Activated naive CD4-positive, alpha-beta T cell treated with anti-CD3 and anti-CD28 coated beads, Interleukin-2, amount 10 ng/mL, durations not matched to agents 7 days and 5 days (primary cell): ENCODE results near the gene MRPL55.

Experiments
- CTCF ChIA-PET: fragments of 350-600 bp; sonication (Branson Sonifier 250); formaldehyde crosslinking; loops from one replicate; lab custom pipeline; 2021; ENCODE audit warnings: antibody characterized with exemption; lab: Charles Lee
- DNase-seq: peaks from one replicate; pipeline ENCODE4 v3.0.0-alpha.2; 2020
- H3K27ac Mint-ChIP-seq: one replicate; pipeline ENCODE4 v1.8.0; 2021; ENCODE audit warnings: mild to moderate bottlenecking, moderate library complexity, mixed read lengths
- H3K27me3 Mint-ChIP-seq: one replicate; pipeline ENCODE4 v1.8.0; 2021; ENCODE audit warnings: mild to moderate bottlenecking, mixed read lengths
- H3K36me3 Mint-ChIP-seq: one replicate; pipeline ENCODE4 v1.8.0; 2021; ENCODE audit warnings: mixed read lengths
- H3K4me1 Mint-ChIP-seq: one replicate; pipeline ENCODE4 v1.8.0; 2021; ENCODE audit warnings: mixed read lengths
- H3K4me3 Mint-ChIP-seq: one replicate; pipeline ENCODE4 v1.8.0; 2021; ENCODE audit warnings: mild to moderate bottlenecking, moderate library complexity, mixed read lengths
- H3K9me3 Mint-ChIP-seq: one replicate; pipeline ENCODE4 v1.8.0; 2021; ENCODE audit warnings: mixed read lengths

The MRPL55 gene

DNA sequence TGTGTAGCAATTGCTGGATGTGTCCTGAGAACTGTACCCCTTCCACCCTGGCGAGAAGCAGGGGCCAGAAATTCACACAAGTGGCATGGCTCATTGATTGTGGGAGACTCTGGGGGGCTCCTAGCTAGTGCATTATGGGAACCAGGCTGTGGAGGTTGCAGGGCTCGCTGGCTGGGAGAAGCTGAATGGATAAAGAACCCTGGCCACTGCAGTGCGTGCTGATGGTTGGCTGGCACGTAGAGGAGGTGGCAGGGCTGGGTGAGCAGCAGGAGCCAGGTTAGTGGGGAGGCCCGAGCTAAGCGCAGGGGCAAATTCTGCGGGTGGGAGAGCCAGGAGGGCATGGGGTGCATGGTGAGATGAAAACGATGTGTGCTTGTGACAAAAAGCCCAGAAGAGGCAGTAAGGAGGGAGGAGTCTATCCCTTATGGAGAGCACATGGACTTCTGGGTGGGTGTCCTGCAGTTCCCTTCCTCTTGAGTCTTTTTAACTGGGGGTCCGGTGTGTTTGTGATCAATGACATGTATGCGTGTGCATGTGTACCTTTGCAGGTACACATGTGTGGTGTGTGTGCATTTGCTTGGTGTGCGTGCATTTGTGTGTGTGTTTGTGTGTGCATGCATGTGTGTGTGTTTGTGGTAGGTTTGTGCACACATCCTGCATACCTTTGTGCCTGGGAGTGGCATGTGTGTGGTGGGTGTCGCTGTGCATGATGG lies 34.5 kb upstream of the MRPL55 start:
- peak overlapping the region; percentile 98 for H3K4me3 Mint-ChIP-seq
- no peak for DNase-seq

DNA sequence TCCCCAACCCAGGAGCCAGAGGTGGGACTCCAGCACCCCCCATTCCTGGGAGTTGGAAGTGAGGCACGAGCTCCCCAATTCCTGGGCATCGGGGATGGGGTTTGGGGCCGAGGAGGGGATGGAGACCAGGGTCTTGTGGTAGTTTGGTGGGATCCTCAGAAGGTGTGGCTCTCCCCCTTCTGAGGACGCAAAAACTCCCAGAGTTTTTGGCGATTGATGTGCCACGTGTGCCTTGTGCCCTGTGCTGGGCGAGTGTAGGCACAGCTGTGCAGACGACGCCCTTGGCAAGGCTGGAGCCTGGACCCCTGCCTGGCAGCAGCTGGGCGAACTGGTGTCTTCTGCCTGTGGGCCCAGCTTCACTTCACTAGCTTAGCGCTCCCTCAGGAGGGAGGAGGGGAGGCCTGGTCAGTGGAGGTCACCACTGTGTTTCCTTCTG lies 33.6 kb upstream of the MRPL55 start:
- Mint-ChIP-seq H3K9me3 (no peaks in the 10 kb centered on the region), H3K27ac (peak overlapping the region; percentile 98), H3K36me3 (peaks cover 29% of the 10 kb centered on the region), H3K27me3 (peaks cover 5% of the 10 kb centered on the region), H3K4me3 (peak overlapping the region; percentile 98), H3K4me1 (peaks cover 40% of the 10 kb centered on the region)
- CTCF ChIA-PET: interaction anchor here (1.1 kb wide), 1 partner anchor 23 kb away, joined by 3 read pairs; the partner anchor contains the start of gene IBA57
- no peak for DNase-seq

More for the DNA sequence above, 34.5 kb upstream of the MRPL55 start:
- no peaks in the 10 kb centered on the region for H3K9me3 Mint-ChIP-seq
- H3K36me3 Mint-ChIP-seq: peaks cover 28% of the 10 kb centered on the region
- H3K27me3 Mint-ChIP-seq: peaks cover 4% of the 10 kb centered on the region
- CTCF ChIA-PET: interaction anchor here (1.1 kb wide), 1 partner anchor 22 kb away, joined by 4 read pairs; the partner anchor contains the start of gene IBA57
- H3K27ac Mint-ChIP-seq: peak overlapping the region; percentile 98
- H3K4me1 Mint-ChIP-seq: peaks cover 40% of the 10 kb centered on the region

DNA sequence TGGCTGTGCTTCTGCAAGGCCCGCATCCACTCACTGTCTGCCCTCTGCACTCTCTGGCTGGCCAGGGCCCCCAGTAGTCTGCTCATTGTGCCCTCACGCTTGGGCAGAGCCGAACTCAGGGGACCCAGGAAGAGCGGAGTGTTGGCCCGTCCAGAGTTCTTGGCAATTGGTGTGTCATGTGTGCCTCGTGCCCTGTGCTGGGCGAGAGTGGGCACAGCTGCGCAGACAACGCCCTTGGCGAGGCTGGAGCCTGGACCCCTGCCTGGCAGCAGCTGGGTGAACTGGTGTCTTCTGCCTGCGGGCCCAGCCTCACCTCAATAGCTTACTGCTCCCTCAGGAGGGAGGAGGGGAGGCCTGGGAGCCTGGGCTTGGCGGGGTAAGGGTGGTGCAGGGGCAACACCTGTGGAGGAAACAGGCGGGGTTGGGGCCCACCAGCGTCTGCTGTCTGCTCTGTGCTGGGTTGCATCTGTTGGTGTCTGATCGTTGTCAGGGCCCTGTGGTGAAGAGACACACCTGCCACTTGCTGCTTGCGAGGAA lies 33.1 kb upstream of the MRPL55 start:
- Mint-ChIP-seq H3K27ac (peak overlapping the region; percentile 98), H3K4me3 (peak overlapping the region; percentile 98), H3K4me1 (peaks cover 40% of the 10 kb centered on the region), H3K27me3 (peaks cover 9% of the 10 kb centered on the region), H3K36me3 (peaks cover 29% of the 10 kb centered on the region), H3K9me3 (no peaks in the 10 kb centered on the region)
- DNase-seq: no peak
- CTCF ChIA-PET: interaction anchor here (1.1 kb wide), 1 partner anchor 23 kb away, joined by 3 read pairs; the partner anchor contains the start of gene IBA57

DNA sequence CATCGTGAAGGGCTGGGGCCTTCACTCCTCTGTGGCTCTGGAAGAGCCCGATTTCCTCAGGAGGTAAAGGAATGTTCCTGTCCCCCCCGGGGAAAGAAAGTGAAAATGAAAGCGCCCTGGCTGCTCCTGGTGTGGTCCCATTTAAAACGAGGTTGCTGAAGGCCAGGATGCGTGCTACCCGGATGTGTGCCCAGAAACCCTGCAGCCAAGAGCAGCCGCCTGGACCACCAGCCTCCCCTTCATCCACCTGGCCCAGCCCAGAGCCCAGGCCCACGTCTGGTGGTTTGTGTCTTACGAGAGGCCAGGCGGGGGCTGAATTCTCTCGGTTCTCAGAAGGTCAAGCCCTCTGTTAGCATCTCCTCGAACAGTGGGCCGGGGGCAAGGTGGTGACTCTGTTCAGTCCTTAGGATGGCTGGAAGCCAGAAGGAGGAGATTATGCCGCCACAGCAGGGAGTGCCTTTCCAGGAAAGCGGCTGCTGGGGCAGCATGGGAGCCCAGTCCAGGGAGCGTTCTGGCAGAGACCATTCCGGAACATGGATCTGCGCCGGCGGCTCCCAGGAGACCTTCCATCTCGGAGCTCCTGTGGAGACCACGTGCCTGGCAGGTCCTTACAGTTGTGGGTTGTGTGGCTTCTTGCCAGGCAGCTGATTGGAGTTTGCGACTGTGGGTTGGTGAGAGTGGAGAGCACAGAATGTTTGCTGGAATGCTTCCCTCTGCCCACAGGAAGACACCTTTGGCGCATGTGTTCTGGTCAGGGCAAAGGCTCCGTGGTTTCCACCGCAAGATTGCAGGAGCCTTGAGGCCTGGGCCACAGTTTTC lies 32.3 kb upstream of the MRPL55 start:
- CTCF ChIA-PET: interaction anchor here (1.1 kb wide), 1 partner anchor 24 kb away, joined by 3 read pairs; the partner anchor contains the start of gene IBA57
- H3K27me3 Mint-ChIP-seq: peaks cover 9% of the 10 kb centered on the region
- no peaks in the 10 kb centered on the region for H3K9me3 Mint-ChIP-seq
- DNase-seq: peak; percentile 71
- H3K4me3 Mint-ChIP-seq: peak overlapping the region; percentile 98
- H3K4me1 Mint-ChIP-seq: peaks cover 40% of the 10 kb centered on the region
- peaks cover 29% of the 10 kb centered on the region for H3K36me3 Mint-ChIP-seq
- H3K27ac Mint-ChIP-seq: peak overlapping the region; percentile 98

DNA sequence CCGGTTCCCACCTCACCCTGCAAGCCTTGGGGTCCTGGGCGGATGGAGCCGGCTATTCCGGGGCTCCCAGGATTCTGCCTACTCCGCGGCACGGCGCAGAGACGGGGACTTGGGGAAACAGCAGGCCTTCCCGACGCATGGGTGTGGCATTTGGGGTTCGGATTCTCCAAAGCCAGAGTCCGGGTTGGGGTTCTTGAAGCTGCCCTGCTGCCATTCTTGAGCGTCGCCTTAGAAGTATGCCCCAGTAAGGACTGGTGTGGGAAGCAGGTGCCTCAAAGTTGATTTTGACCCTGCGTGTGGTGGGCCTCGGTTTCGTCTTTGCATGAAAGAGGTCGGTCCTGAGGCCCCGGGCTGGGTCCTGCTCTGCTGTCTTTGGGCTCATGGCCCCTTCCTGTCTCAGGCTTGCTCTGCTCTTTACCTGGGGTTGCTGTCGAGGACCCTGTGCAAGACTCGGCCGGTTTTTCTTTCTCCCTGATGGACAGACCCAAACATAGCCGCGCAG lies 31.7 kb upstream of the MRPL55 start:
- H3K36me3 Mint-ChIP-seq: peaks cover 28% of the 10 kb centered on the region
- H3K27me3 Mint-ChIP-seq: peaks cover 14% of the 10 kb centered on the region
- no peak for DNase-seq
- H3K4me3 Mint-ChIP-seq: peak overlapping the region; percentile 98
- CTCF ChIA-PET: interaction anchor here (0.7 to 0.9 kb wide), 3 partner anchors 12 to 28 kb away, joined by 3 read pairs; no protein-coding TSS in a partner anchor
- H3K9me3 Mint-ChIP-seq: no peaks in the 10 kb centered on the region
- peaks cover 40% of the 10 kb centered on the region for H3K4me1 Mint-ChIP-seq
- peak overlapping the region; percentile 98 for H3K27ac Mint-ChIP-seq

DNA sequence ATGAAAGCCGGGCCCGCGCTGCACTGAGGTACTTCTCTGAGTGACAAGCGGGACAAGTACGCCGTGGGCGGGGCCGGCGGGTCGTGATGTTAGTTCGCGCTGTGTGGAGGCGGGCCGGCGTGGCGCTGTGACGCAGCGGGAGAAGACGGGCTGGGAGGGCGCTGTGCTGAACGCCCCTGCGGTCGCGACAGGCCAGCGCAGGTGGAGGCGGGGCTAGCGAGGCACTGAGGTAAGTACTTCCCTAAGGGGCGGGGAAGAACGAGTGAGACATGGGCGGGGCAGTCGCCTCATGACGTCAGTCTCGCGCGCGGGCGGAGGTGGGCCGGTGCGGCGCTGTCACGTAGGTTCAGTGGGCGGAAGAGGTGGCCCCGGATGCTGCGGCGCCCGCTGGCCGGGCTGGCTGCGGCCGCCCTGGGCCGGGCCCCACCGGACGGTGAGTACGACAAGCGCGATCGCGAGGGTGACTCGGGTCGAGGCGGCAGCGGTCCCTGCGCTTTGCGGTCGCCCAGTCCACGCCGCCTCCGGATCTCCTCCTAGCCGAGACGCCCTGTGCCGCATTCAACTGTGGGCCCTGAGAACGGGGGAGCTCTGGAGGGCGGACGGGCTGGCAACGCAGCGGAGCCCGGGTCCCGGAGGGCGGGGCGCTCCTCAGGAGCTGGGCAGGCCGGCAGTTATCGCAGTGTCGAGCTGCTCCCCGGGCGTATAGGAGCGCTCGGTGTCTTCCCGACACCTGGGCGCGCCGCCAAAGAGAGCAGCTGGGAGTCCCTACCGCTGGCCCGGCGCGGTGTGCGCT lies 31.0 kb upstream of the MRPL55 start, which contains the start of gene GUK1:
TSS of gene GUK1 (plus strand) at position 349 of the 793 bp plus-strand sequence. CDS start at position 373, 24 bp downstream.
- peaks cover 40% of the 10 kb centered on the region for H3K4me1 Mint-ChIP-seq
- peaks cover 20% of the 10 kb centered on the region for H3K27me3 Mint-ChIP-seq
- H3K27ac Mint-ChIP-seq: peak within 1 kb of the TSS; percentile 98
- H3K36me3 Mint-ChIP-seq: peaks cover 26% of the 10 kb centered on the region
- H3K9me3 Mint-ChIP-seq: no peaks in the 10 kb centered on the region
- H3K4me3 Mint-ChIP-seq: peak within 1 kb of the TSS; percentile 98
- CTCF ChIA-PET: interaction anchor here (0.7 to 1.4 kb wide), 4 partner anchors 12 to 141 kb away, joined by 3 to 4 read pairs (median 3); no protein-coding TSS in a partner anchor
- peak; percentile 100 for DNase-seq

DNA sequence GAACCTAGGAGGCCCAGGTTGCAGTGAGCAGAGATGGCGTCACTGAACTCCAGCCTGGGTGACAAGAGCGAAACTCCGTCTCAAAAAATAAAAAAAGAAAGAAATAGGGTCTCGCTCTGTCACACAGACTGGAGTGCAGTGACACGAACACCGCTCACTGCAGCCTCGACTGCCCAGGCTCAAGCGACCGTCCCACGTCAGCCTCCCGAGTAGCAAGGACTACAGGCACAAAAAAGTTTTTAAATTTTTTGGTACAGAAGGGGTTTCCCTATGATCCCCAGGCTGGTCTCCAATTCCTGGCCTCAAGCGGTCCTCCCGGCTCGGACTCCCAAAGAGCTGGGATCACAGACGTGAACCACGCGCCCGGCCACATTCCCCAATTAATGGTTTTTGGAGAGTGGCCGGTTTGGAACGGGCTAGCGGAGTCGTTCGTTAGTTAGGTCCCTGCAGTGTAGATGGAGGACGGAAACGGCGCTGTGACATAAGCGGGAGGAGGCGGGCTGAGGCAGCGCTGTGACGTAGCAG lies 30.4 kb upstream of the MRPL55 start:
- Mint-ChIP-seq H3K4me3 (peak overlapping the region; percentile 98), H3K36me3 (peaks cover 26% of the 10 kb centered on the region), H3K27me3 (peaks cover 26% of the 10 kb centered on the region), H3K4me1 (peaks cover 38% of the 10 kb centered on the region), H3K9me3 (no peaks in the 10 kb centered on the region), H3K27ac (peak overlapping the region; percentile 98)
- DNase-seq: no peak
- CTCF ChIA-PET: interaction anchor here (1.0 to 1.4 kb wide), 2 partner anchors 26 to 140 kb away, joined by 3 to 4 read pairs; partner anchors contain the start of gene IBA57

DNA sequence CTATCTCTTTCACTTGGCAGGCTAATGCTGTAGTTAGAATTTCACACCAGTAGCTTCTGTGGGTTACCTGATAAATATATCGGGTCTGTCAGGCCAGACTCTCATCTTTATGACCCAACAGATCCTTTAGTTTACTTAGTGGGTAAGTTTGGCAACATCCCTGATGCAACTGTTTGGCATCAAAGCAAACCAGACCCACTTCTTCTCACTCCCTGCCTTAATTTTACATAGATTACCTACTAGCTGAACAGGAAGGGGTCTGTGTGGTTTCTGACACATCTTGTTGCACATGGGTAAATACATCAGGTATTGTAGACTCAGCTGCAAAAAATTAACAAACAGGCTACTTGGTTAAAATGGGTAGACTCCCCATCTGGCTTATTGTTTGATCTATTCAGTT lies 27.8 kb upstream of the MRPL55 start:
- peaks cover 37% of the 10 kb centered on the region for H3K27me3 Mint-ChIP-seq
- H3K9me3 Mint-ChIP-seq: no peaks in the 10 kb centered on the region
- H3K36me3 Mint-ChIP-seq: peaks cover 7% of the 10 kb centered on the region
- no peak overlapping the region for H3K27ac Mint-ChIP-seq
- peaks cover 14% of the 10 kb centered on the region for H3K4me1 Mint-ChIP-seq
- no peak overlapping the region for H3K4me3 Mint-ChIP-seq
- no peak for DNase-seq
- CTCF ChIA-PET: interaction anchor here (1.5 to 1.6 kb wide), 2 partner anchors 28 to 29 kb away, joined by 4 read pairs; no protein-coding TSS in a partner anchor

DNA sequence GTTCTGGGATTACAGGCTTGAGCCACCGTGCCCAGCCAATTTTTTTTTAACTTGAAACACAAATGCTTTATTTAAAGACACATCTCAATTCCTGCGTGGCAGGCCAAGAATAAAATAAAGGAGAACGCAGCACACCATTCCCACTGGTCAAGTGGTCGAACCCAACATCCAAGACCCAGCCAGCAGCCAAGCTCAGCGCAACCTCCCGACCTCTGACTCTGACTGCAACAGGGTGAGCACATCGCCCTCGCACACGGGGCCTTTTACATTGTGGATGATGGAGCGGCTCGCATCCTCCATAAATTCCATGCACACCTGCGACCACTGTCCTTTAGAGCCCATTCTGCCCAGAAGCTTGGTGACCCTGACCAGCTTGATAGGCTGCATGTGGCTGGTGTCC lies 25.5 kb upstream of the MRPL55 start:
- Mint-ChIP-seq H3K27ac (no peak overlapping the region), H3K27me3 (peaks cover 54% of the 10 kb centered on the region), H3K4me1 (peaks cover 6% of the 10 kb centered on the region), H3K9me3 (no peaks in the 10 kb centered on the region), H3K36me3 (peaks cover 1% of the 10 kb centered on the region), H3K4me3 (no peak overlapping the region)
- CTCF ChIA-PET: interaction anchor here (1.3 kb wide), 1 partner anchor 367 kb away, joined by 3 read pairs; no protein-coding TSS in a partner anchor
- no peak for DNase-seq

DNA sequence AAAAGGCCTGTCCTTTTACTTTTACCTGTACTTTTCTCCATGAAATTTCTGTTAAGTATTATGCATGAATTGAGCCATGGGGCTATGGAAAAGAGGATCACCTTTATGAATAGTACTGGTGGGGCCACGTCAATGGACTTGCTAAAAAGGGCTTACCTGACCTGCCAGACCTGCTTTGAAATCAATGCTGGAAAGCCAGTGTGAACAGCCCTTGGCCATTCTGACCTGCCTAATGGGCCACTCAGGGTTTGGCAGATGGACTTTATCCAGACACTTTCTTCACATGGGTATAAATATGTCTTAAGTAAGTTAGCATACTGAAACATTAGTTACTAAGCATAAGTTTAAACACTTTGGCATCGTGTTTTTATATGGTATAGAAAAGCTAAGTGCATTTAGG lies 22.7 kb upstream of the MRPL55 start:
- no peaks in the 10 kb centered on the region for H3K36me3 Mint-ChIP-seq
- CTCF ChIA-PET: interaction anchor here (1.3 to 4.0 kb wide), 6 partner anchors 9 to 355 kb away, joined by 4 to 34 read pairs (median 9); partner anchors contain the start of gene IBA57
- peaks cover 60% of the 10 kb centered on the region for H3K27me3 Mint-ChIP-seq
- H3K4me3 Mint-ChIP-seq: no peak overlapping the region
- H3K9me3 Mint-ChIP-seq: no peaks in the 10 kb centered on the region
- H3K27ac Mint-ChIP-seq: no peak overlapping the region
- no peak for DNase-seq
- H3K4me1 Mint-ChIP-seq: peaks cover 4% of the 10 kb centered on the region

DNA sequence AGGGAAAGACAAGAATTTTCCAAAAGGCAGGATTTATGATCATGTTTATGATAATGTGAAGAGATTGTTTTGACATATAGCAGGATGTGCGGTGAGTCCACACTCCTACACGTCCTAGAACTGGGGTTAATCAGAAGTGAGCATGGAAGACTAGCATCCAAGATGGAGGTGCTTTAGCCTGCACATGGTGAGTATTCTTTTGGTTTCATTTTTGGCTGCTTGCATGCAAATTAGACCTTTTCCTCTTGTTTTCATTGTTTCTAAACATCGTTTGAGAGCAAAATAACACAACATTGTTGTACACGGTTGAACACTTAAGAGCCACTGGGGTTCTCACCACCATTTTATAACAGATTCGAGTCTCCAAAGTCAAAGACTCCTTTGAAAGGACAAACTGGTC lies 16.1 kb upstream of the MRPL55 start:
- no peak overlapping the region for H3K4me3 Mint-ChIP-seq
- CTCF ChIA-PET: no interaction called here
- no peak overlapping the region for H3K27ac Mint-ChIP-seq
- peaks cover 31% of the 10 kb centered on the region for H3K27me3 Mint-ChIP-seq
- peaks cover 4% of the 10 kb centered on the region for H3K4me1 Mint-ChIP-seq
- no peaks in the 10 kb centered on the region for H3K9me3 Mint-ChIP-seq
- DNase-seq: no peak
- H3K36me3 Mint-ChIP-seq: peaks cover 3% of the 10 kb centered on the region

DNA sequence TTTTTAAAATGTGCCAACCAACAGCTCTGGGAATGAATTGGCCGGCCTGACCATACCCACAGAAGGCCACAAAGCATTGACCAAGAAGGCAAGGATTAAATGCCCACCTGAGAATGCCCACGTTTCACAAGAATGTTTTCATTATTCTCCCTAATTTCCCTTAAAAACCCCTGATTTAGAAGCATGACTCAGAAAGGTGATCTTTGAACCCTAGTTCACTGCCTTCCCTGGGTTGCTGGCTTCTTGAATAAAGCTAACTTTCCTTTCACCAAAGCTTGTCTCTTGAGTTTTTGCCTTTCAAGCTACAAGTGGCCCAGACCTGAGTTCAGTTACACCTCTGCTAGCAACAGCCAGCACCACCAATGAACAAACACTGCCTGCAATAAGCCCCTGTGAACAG lies 14.4 kb upstream of the MRPL55 start:
- Mint-ChIP-seq H3K4me1 (peaks cover 4% of the 10 kb centered on the region), H3K9me3 (peaks cover 2% of the 10 kb centered on the region), H3K36me3 (peaks cover 3% of the 10 kb centered on the region), H3K27ac (no peak overlapping the region), H3K27me3 (peaks cover 19% of the 10 kb centered on the region), H3K4me3 (no peak overlapping the region)
- no peak for DNase-seq
- CTCF ChIA-PET: interaction anchor here (2.4 kb wide), 1 partner anchor 8 kb away, joined by 13 read pairs; no protein-coding TSS in a partner anchor
